Mesenchymal stem cell (in vitro differentiated cells and primary cell): Measurements from ENCODE around the gene AGAP6.
"Not testable (repeated sequence)": the region's sequence is repeated elsewhere in the genome, so short reads cannot be mapped to it uniquely, and the experiment has no call there.

Experiments
- DNase-seq: peaks from one replicate; pipeline ENCODE4 v3.0.0-alpha.2; 2013
- H2AFZ ChIP-seq: one replicate; pipeline ENCODE4 v1.6.1; 2013; ENCODE audit warnings: low read depth, mild to moderate bottlenecking, control low read depth, inconsistent platforms, low read length, moderate library complexity
- H2AK5ac ChIP-seq: 2 replicates; pipeline ENCODE4 v1.6.1; 2013; ENCODE audit warnings: low read length, moderate library complexity, mild to moderate bottlenecking, inconsistent platforms; ENCODE audit not compliant: severe bottlenecking
- H2BK120ac ChIP-seq: one replicate; pipeline ENCODE4 v1.6.1; 2013; ENCODE audit warnings: low read depth, mild to moderate bottlenecking, inconsistent platforms, low read length, moderate library complexity
- H2BK12ac ChIP-seq, 2 experiments: one replicate each; pipeline ENCODE4 v1.6.1; 2013; ENCODE audit warnings: inconsistent platforms in 2 of 2, low read length in 2 of 2, mild to moderate bottlenecking in 2 of 2, moderate library complexity in 2 of 2, control low read depth in 1 of 2
- H2BK15ac ChIP-seq: one replicate; pipeline ENCODE4 v1.6.1; 2013; ENCODE audit warnings: mild to moderate bottlenecking, low read depth, inconsistent platforms; ENCODE audit not compliant: poor library complexity, severe bottlenecking
- H2BK5ac ChIP-seq: 2 replicates; pipeline ENCODE4 v1.6.1; 2013; ENCODE audit warnings: low read depth, mild to moderate bottlenecking, low read length, control low read depth, inconsistent platforms; ENCODE audit not compliant: poor library complexity, severe bottlenecking
- H3K14ac ChIP-seq, 2 experiments: one replicate each; pipeline ENCODE4 v1.6.1; 2013; ENCODE audit warnings: inconsistent platforms in 2 of 2, low read length in 2 of 2, control low read depth in 1 of 2, mild to moderate bottlenecking in 1 of 2, moderate library complexity in 1 of 2
- H3K18ac ChIP-seq, 2 experiments: one replicate each; pipeline ENCODE4 v1.6.1; 2013; ENCODE audit warnings: inconsistent platforms in 2 of 2, low read length in 2 of 2, control low read depth in 1 of 2, low read depth in 1 of 2, mild to moderate bottlenecking in 1 of 2
- H3K23ac ChIP-seq, 2 experiments: one replicate each; pipeline ENCODE4 v1.6.1; 2013; ENCODE audit warnings: inconsistent platforms in 2 of 2, low read length in 2 of 2, mild to moderate bottlenecking in 2 of 2, moderate library complexity in 2 of 2, control low read depth in 1 of 2
- H3K27ac ChIP-seq: 2 replicates; pipeline ENCODE4 v1.5.1; 2013; ENCODE audit warnings: mild to moderate bottlenecking, moderate library complexity, low read length, control low read depth, inconsistent platforms; ENCODE audit not compliant: poor library complexity, severe bottlenecking
- H3K27me3 ChIP-seq, 2 experiments: 2 replicates each; pipeline versions ENCODE4 v1.6.1 to v1.7.0; 2013; ENCODE audit warnings: low read length in 2 of 2, mild to moderate bottlenecking in 2 of 2, moderate library complexity in 2 of 2, control low read depth in 1 of 2, inconsistent platforms in 1 of 2; ENCODE audit not compliant: control insufficient read depth in 1 of 2, insufficient read depth in 1 of 2
- H3K36me3 ChIP-seq, 2 experiments: 2 replicates each; pipeline versions ENCODE4 v1.6.1 to v1.7.0; 2013; ENCODE audit warnings: low read length in 2 of 2, control low read depth in 1 of 2, inconsistent platforms in 1 of 2, low read depth in 1 of 2, mild to moderate bottlenecking in 1 of 2; ENCODE audit not compliant: insufficient read depth in 2 of 2, control insufficient read depth in 1 of 2
- H3K4ac ChIP-seq, 2 experiments: one replicate each; pipeline ENCODE4 v1.6.1; 2013; ENCODE audit warnings: inconsistent platforms in 2 of 2, low read length in 2 of 2, mild to moderate bottlenecking in 2 of 2, moderate library complexity in 2 of 2, control low read depth in 1 of 2, low read depth in 1 of 2
- H3K4me1 ChIP-seq: 2 replicates; pipeline ENCODE4 v1.6.1; 2013; ENCODE audit warnings: low read depth, low read length, control low read depth; ENCODE audit not compliant: control insufficient read depth, insufficient read depth
- H3K4me2 ChIP-seq: 2 replicates; pipeline ENCODE4 v1.6.1; 2013; ENCODE audit warnings: low read length, mild to moderate bottlenecking, inconsistent platforms; ENCODE audit not compliant: poor library complexity, severe bottlenecking
- H3K4me3 ChIP-seq, 2 experiments: 2 replicates each; pipeline versions ENCODE4 v1.5.1 to v1.7.0; 2013; ENCODE audit warnings: low read length in 2 of 2, mild to moderate bottlenecking in 2 of 2, control low read depth in 1 of 2, low read depth in 1 of 2; ENCODE audit not compliant: insufficient read depth in 1 of 2
- H3K79me1 ChIP-seq: replicated peaks from 2 replicates; pipeline ENCODE4 v1.6.1; 2013; ENCODE audit warnings: mild to moderate bottlenecking, control low read depth, low read length, inconsistent platforms; ENCODE audit not compliant: poor library complexity, severe bottlenecking
- H3K9ac ChIP-seq: 2 replicates; pipeline ENCODE4 v1.7.0; 2013; ENCODE audit warnings: mild to moderate bottlenecking, low read length, moderate library complexity
- H3K9me3 ChIP-seq: 2 replicates; pipeline ENCODE4 v1.7.0; 2013; ENCODE audit warnings: mild to moderate bottlenecking, low read length; ENCODE audit not compliant: control insufficient read depth
- H4K8ac ChIP-seq: one replicate; pipeline ENCODE4 v1.6.1; 2013; ENCODE audit warnings: inconsistent platforms, mild to moderate bottlenecking, low read length, moderate library complexity
- H4K91ac ChIP-seq: one replicate; pipeline ENCODE4 v1.6.1; 2013; ENCODE audit warnings: mild to moderate bottlenecking, low read length, inconsistent platforms
- WGBS: methylation state at CpG from one replicate; pipeline ENCODE4 v1.1.7; 2013; ENCODE audit warnings: mixed read lengths; 5-methylcytosine and 5-hydroxymethylcytosine counted together

The AGAP6 gene

DNA sequence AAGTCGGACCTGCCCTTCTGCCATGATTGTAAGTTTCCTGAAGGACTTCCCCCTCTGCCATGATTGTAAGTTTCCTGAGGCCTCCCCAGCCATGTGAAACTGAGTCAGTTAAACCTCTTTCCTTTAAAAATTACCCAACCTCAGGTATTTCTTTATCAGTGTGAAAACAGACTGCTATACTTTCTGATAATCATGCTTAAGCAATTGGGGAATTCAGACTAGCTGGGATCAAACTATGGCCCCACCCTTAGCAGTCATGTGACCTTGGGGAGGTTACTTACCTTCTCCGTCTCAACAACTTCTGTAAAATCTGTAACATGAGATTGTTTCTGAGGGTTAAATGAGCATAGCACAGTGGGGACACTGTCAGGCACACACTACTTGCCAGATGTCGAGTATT, 999 bp upstream of the AGAP6 start:
- not testable (repeated sequence) for H3K4me1 ChIP-seq, H2BK5ac ChIP-seq, H2BK120ac ChIP-seq, H3K14ac ChIP-seq, H3K4me3 ChIP-seq, H3K18ac ChIP-seq, H3K23ac ChIP-seq, H3K9ac ChIP-seq, DNase-seq, H3K27me3 ChIP-seq, H2BK12ac ChIP-seq, H3K36me3 ChIP-seq, H3K4ac ChIP-seq, H2AK5ac ChIP-seq, H3K79me1 ChIP-seq, H3K27ac ChIP-seq, H3K4me2 ChIP-seq, H4K91ac ChIP-seq, H3K9me3 ChIP-seq, H2BK15ac ChIP-seq, H4K8ac ChIP-seq, H2AFZ ChIP-seq
- WGBS, result 97% methylated on average over 2 of the region's 3 CpGs

DNA sequence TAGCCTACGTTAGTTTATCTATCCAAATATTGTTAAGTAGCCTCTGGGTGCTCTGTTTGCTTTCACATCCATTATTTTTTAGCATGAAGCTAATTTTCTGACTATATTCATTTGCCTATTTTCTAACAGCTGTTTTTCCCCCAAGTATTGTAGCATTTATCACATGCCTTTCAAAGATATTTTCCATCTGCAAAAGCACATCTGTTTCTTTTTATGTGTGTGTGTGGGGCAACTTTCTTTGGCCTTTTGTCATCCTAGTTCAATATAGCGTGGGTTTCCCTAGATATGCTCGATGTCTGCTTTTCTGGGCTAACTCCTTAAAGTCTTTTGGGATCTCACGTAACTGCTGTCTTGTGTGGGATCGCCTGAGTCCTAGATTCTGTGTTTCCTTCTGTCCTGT, 7.1 kb downstream of the AGAP6 start:
- not testable (repeated sequence) for H3K4ac ChIP-seq, DNase-seq, H2BK15ac ChIP-seq, H2AK5ac ChIP-seq, H4K8ac ChIP-seq, H3K18ac ChIP-seq, H3K4me3 ChIP-seq, H4K91ac ChIP-seq, H3K14ac ChIP-seq, H3K27me3 ChIP-seq, H3K36me3 ChIP-seq, H3K9me3 ChIP-seq, H2AFZ ChIP-seq, H2BK5ac ChIP-seq, H2BK120ac ChIP-seq, H3K4me2 ChIP-seq, H3K4me1 ChIP-seq, H3K79me1 ChIP-seq, H3K27ac ChIP-seq, H3K23ac ChIP-seq, H2BK12ac ChIP-seq
- peak overlapping the region; percentile 18 for H3K9ac ChIP-seq
- 89% methylated on average over 3 of the region's 5 CpGs for WGBS

DNA sequence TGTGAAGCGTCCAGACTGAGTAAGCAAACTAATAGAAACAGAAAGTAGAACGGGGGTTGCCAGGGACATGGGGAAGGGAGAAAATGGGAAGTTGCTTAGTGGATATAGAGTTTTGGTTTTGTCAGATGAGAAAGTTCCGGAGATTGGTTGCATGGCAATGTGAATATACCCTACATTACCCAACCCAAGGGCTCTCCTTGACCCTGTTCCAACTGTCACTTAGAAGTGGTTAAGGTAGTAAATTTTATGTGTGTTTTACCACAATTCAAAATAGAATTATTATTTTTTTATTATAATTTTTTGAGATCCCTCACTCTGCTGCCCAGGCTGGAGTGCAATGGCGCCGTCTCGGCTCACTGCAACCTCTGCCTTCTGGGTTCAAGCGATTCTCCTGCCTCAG, 25.8 kb downstream of the AGAP6 start:
- H3K27ac ChIP-seq, H2AFZ ChIP-seq, H3K4ac ChIP-seq, DNase-seq, H3K4me1 ChIP-seq, H4K8ac ChIP-seq, H3K9me3 ChIP-seq, H2AK5ac ChIP-seq, H3K9ac ChIP-seq, H4K91ac ChIP-seq, H3K79me1 ChIP-seq, H2BK12ac ChIP-seq, H3K27me3 ChIP-seq, H2BK15ac ChIP-seq, H3K36me3 ChIP-seq, H3K23ac ChIP-seq, H3K4me3 ChIP-seq, H2BK120ac ChIP-seq, H3K18ac ChIP-seq, H3K14ac ChIP-seq, H2BK5ac ChIP-seq, H3K4me2 ChIP-seq: not testable (repeated sequence)
- WGBS, result no CpG with 5 or more reads among the region's 7 CpGs

DNA sequence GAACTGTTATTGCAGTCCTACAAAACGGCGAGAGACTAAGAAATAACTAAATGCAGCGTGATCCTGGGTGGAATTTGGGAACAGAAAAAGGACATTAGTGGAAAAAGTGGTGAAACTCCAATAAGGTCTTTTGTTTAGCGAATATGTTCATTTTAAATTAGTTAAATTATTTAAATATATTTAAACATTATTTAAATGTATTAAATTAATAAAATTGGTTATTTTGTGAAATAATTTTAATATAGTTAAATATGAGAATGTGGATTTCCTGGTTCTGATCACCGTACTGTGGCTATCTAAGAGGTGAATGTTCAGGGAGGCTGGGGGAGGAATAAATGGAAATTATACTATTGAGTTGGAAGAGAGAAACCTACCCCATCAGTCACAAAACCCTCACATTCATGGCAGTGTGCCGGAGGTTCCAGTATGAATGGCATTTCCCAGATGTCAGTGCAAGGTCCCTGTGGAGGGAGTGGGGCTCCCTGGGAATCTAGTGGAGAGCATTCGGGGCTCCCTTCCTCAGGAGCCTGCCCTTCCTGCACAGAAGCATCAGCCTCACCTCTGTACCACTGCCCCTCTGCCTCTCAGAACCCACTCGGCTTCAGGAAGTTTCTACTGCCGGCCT, 27.5 kb downstream of the AGAP6 start:
- H3K9ac ChIP-seq, H2BK5ac ChIP-seq, H3K27ac ChIP-seq, H3K4me2 ChIP-seq, H2AFZ ChIP-seq, H2AK5ac ChIP-seq, H4K8ac ChIP-seq, H3K4me1 ChIP-seq, H3K23ac ChIP-seq, H3K4me3 ChIP-seq, H3K79me1 ChIP-seq, H3K14ac ChIP-seq, H2BK12ac ChIP-seq, H2BK120ac ChIP-seq, H4K91ac ChIP-seq, H3K9me3 ChIP-seq, H3K36me3 ChIP-seq, H2BK15ac ChIP-seq, H3K18ac ChIP-seq, H3K27me3 ChIP-seq, DNase-seq, H3K4ac ChIP-seq: not testable (repeated sequence)
- WGBS, result 50% methylated on average over 3 of the region's 9 CpGs
